ENCODE measurements around the gene PARD6G. TPM values are rescaled to one million over a fixed set of nuclear protein-coding genes. Genes with fewer than 3 reads are reported as not detected.

PARD6G gene
- total RNA-seq, 1 donor from 2014 or later, result 0.05 TPM

GRCh38 chr18:80192653-80193385 lies 54.5 kb downstream of the PARD6G start:
- intact Hi-C loops (cut with micrococcal nuclease), result no loop called here

DNA sequence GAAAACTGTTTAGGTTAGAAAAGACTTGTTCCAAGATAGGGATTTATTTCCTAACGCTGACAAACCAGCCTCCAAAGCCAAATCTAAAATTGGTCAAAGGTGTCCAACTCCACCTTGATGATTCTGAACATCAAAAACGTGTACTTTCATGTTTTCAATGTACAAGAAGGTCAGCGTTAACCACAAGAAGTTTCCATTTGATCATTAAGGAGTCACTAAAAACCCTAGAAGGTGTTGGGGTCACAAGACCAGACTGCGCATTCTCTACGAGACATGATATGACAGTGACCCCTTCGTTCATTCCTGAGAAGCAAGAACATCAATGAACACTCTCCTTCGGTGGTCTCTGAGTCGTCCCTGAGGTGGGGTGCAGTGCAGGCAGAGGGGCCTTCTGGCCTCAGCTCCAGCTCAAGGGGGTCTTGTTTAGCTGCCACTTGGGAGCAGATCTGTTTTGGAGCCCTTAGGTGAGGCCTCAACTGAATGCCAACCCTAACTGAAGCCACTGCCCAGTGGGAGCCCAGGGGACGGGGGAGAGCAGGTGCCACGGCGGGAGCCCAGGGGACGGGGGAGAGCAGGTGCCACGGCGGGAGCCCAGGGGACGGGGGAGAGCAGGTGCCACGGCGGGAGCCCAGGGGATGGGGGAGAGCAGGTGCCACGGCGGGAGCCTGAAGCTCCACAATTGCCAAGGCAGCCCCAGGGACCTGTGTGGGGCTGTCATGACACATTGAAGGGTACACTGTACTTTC lies 55.2 kb downstream of the PARD6G start:
- intact Hi-C loops (cut with micrococcal nuclease), result no loop called here

DNA sequence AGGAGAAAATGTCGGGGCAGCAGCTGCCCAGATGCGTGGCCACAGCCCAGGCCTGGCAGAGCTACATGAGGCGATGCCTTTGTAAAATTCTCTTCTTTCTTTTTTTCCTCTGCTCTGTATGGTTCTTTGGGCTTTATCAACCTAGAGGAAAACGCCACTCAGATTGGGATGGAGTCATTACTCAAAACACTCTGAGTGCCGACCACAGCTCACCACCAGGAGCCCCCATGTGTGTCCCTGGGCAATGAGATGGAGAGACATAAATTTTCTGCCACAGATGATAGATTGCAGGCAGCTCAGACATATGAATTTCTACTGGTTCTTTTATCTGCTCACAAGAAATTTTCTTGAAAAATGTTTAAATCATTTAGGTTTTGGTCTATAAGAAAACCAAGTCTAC lies 56.0 kb downstream of the PARD6G start:
- intact Hi-C loops (cut with micrococcal nuclease), result no loop called here

DNA sequence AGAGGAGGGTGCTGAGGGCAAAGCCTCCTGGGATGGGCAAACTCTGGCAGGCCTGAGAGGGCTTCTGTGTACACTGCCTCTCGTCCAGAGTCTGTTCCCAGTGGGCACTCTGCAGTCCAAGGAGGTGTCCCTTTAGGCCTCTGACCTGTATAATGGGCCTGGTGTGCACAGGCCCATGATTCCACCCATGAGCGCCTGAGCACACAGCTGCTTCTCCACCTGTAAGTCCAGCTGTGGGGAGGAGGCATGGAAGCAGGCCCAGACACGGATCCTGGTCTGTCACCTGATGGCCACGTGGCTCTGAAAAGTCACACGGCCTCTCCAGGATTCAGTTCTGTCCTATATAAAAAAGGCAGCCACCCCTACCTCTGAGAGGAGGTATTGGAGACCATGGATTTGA lies 57.0 kb downstream of the PARD6G start:
- intact Hi-C loops (cut with micrococcal nuclease), result no loop called here

- intact Hi-C loops (cut with micrococcal nuclease), result no loop called here
Observed at GRCh38 chr18:80189531-80189865, 57.8 kb downstream of the PARD6G start.

GRCh38 chr18:80188643-80189530 lies 58.4 kb downstream of the PARD6G start:
- intact Hi-C loops (cut with micrococcal nuclease), result no loop called here

DNA sequence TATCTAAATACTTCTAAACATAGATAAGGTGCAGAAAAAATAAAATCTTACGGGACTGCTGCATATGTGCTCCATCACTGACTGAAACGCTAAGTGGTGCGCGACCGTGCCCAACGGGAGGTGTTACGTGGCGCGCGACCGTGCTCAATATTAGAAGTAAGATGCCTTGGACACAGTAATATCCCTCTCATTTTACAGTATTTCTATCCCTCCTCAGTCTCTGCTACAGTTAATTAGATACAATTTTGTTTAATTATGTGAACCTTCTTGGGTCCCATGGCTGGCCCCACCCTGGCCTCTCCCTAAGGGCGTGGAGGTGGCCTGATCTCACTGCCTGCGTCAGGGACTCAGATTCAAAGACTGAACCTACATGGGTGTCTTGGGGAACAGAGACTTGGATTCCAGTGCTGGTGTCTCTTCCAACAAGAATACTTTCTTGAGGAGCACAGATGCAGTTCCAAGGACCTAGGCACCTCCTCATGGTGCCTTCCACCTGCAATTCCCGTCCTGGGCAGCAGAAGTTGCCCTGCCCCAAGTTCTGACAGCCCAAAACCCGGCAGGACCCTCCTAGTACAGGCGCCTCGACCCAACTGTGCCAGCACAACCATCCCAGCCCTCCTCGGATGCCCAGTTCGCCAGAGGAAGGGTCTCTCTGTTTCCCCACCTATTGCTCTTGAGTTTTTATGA lies 59.2 kb downstream of the PARD6G start:
- intact Hi-C loops (cut with micrococcal nuclease), result no loop called here

DNA sequence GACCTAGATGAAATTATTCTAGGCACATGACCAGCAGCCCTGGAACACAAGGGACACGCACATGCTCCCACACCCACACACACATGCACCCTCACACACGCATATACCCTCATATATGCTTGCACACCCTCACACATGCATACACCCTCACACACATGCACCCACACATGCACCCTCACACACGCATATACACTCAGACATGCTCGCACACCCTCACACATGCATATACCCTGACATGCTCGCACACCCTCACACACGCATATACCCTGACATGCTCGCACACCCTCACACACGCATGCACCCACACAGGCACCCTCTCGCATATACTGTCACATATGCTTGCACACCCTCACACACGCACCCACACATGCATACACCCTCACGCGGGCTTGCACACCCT lies 61.8 kb downstream of the PARD6G start:
- intact Hi-C loops (cut with micrococcal nuclease), result no loop called here

GRCh38 chr18:80184243-80184772 lies 63.0 kb downstream of the PARD6G start:
- intact Hi-C loops (cut with micrococcal nuclease), result no loop called here

DNA sequence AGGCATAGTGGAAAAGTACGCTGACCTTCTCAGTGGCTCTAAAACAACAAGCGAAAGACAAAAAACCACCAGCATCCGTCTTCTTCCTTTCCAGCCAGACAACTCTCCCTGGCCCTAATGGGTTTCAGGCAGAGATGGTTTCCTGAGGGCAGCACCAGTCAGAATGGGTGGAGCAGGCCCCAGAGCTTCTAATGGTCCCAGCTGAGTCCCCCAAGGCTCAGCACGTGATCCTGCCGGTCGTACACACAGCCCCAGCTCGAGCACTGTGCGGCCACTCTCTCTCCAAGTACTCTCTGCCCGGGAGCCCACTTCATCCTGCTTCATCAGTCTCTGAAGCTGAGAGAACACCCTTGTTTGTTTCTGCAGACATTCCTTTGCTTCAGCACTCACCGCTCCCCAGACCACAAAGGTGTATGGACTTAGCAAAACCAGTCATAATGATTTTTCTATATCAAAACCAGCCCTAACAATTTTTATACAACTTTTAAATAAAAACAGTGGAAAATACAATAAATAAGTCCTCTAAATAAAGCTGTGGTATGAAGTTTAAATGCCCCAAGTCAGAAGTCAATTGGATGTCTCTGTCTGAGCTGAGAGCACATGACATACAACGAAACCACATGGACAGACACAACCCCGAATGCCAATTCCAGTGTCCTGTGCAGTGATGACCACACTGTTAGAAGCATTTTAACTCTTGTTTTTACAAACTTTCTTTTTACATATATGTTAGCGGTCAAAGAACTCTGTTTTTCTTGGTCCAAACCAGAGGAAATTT lies 63.9 kb downstream of the PARD6G start:
- intact Hi-C loops (cut with micrococcal nuclease), result no loop called here

- intact Hi-C loops (cut with micrococcal nuclease), result no loop called here
Observed at GRCh38 chr18:80182855-80183254, 64.5 kb downstream of the PARD6G start.

DNA sequence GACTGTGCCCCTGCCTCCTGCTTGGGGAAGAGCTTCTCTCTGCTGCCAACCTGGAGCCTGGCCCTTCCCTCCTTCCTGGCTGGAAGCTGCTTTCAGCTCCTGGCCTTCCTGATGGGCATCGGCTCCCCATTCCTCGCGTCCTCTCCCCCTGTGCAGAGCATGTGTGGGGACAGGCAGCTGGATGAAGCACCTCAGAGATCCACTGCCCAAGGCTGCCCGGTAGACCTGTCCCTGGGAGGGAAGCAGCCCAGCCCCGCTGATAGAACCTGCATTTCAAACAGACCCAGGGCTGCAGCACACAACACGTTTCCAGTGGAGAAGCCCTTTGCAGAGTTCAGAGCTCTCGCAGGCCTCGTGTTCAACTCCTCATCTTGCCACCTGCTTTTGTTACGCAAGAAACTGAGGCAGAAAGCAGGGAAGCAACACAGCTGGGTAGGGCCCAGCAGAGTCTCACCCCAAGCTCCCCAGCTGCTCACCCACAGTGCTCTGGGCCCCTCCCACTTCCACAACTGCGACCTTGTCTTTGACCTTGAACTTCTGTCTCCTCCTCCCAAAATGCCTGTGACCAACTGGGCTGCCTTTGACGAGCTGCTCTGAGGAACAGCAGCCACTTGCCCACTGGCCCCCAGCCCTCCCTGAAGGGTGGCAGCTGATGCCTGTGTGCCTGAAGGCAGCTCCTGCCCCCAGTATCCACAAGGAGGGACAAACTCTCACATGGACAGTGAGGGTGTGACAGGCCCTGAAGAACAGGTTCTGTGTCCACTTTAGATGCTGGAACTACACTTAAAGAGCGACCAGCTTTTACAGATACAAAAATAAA lies 65.5 kb downstream of the PARD6G start:
- intact Hi-C loops (cut with micrococcal nuclease), result no loop called here

DNA sequence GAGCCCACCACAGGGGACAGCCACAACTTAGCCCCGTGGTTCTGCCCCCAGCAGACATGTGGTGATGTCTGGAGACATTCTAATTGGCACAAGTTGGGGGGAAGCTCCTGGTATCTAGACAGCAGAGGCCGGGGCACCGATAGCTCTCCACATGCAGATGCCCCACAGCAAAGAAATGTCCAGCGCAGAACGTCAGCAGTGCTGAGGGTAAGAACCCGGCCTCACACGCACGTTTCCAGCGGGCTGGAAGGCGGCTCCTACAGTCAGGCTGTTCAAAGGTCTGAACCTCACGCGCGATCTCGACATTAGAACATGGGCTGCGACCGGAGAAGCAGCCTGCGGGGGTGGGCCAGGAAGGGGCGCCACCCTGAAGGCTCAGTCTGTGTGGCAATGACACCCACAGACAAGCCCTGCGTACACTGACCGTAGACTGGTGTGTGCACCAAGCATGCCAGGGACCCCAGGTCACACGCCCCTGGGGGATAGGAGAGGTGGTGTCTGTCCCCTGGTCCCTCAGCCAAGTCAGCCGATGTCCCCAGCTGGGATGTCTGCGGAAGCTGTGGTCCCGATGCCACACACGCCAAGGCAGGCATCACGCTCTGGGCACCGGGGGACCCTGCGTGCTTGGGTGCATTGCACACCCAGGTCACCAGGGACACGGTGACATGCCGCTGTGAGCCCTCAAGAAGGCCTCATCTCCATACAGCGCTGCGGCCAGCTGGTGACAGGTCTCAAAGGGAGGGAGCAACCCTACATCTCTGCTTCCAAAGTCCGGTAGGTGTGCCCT lies 66.3 kb downstream of the PARD6G start:
- intact Hi-C loops (cut with micrococcal nuclease), result no loop called here

- intact Hi-C loops (cut with micrococcal nuclease), result no loop called here
Observed at GRCh38 chr18:80179857-80180558, 67.3 kb downstream of the PARD6G start.

GRCh38 chr18:80178935-80179818 lies 68.1 kb downstream of the PARD6G start:
- intact Hi-C loops (cut with micrococcal nuclease), result no loop called here

GRCh38 chr18:80177128-80177527 lies 70.2 kb downstream of the PARD6G start:
- intact Hi-C loops (cut with micrococcal nuclease), result no loop called here
